Measurements from ENCODE around the gene TBXAS1. TPM values are rescaled to one million over a fixed set of nuclear protein-coding genes. Genes with fewer than 3 reads are reported as not detected.

The TBXAS1 gene
- total and polyA plus RNA-seq, 4 donors: 4.1 to 22.4 (median 12.2) TPM

DNA sequence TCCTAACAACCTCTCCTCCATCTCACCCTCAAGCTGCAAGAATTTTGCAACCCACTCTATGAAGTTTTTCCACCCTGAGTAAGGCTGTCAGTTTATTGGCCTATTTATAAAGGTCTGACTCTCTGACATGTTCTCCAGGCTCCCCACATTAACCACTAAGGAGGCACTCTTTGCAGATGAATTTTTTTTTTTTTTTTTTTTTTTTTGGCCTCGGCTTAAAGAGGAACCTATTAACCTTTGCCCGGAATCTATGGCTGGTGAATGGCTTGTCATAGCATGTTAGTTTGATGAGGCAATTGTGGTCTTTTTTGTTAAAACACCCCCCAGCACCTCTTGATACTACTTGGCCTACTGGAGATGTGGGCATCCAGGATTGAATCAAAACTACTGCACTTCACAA lies 57.1 kb downstream of the TBXAS1 start:
- Histone ChIP-seq H3K9me3 (ENCODE audit: control insufficient read depth in 4 of 4, low read length in 3 of 4) (no peaks in the 10 kb centered on the region), H3K36me3 (ENCODE audit: control insufficient read depth in 4 of 4, insufficient read depth in 3 of 4, low read depth in 1 of 4, low read length in 3 of 4) (no peaks in the 10 kb centered on the region), H3K9ac (ENCODE audit: low read depth in 1 of 2, low read length in 2 of 2) (no peak overlapping the region), H3K27ac (ENCODE audit: low read depth in 1 of 2, low read length in 2 of 2) (no peak overlapping the region), H3K27me3 (ENCODE audit: control insufficient read depth in 4 of 4, insufficient read depth in 4 of 4, low read length in 3 of 4) (no peaks in the 10 kb centered on the region), H3K4me1 (ENCODE audit: control insufficient read depth in 4 of 4, insufficient read depth in 4 of 4, low read length in 3 of 4) (peaks cover 0 to 2% (median 0%) of the 10 kb centered on the region in 4 donors), H3K4me3 (ENCODE audit: low read depth in 1 of 3, low read length in 3 of 3) (no peak overlapping the region)
- DNase-seq (ENCODE audit: low spot score): no peak
- no peak for TF ChIP-seq FOXA1 (IDR thresholded peaks at IDR 0.05)
- TF ChIP-seq, protein P1, sequence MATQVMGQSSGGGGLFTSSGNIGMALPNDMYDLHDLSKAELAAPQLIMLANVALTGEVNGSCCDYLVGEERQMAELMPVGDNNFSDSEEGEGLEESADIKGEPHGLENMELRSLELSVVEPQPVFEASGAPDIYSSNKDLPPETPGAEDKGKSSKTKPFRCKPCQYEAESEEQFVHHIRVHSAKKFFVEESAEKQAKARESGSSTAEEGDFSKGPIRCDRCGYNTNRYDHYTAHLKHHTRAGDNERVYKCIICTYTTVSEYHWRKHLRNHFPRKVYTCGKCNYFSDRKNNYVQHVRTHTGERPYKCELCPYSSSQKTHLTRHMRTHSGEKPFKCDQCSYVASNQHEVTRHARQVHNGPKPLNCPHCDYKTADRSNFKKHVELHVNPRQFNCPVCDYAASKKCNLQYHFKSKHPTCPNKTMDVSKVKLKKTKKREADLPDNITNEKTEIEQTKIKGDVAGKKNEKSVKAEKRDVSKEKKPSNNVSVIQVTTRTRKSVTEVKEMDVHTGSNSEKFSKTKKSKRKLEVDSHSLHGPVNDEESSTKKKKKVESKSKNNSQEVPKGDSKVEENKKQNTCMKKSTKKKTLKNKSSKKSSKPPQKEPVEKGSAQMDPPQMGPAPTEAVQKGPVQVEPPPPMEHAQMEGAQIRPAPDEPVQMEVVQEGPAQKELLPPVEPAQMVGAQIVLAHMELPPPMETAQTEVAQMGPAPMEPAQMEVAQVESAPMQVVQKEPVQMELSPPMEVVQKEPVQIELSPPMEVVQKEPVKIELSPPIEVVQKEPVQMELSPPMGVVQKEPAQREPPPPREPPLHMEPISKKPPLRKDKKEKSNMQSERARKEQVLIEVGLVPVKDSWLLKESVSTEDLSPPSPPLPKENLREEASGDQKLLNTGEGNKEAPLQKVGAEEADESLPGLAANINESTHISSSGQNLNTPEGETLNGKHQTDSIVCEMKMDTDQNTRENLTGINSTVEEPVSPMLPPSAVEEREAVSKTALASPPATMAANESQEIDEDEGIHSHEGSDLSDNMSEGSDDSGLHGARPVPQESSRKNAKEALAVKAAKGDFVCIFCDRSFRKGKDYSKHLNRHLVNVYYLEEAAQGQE (IDR thresholded peaks at IDR 0.05): no peak
- no peak for TF ChIP-seq EGR1 (IDR thresholded peaks at IDR 0.05; ENCODE audit: low read depth in 2 of 2)
- TF ChIP-seq HNF4A (conservative IDR thresholded peaks at IDR 0.05): no peak
- WGBS: 52% methylated on average over 2 of the region's 2 CpGs

DNA sequence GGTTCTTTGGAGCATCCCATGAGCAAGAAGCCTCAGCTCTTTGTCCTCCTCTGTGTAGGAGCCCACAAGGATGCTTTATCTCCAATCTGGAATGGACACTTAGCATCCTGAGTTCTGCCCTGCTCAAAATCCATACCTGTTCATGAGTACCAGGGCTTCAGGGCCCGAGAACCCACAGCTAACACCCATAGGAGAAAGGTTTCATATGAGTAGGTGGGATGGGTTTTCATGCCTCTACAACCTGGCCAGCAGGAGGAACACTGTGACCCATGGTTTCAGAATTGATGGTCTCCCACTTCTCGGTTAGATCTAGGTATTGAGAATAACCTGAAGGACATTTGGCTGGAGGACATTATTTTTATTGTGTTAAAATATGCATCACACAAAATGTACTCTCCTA lies 57.8 kb downstream of the TBXAS1 start:
- H3K4me3 ChIP-seq (ENCODE audit: low read depth in 1 of 3, low read length in 3 of 3): no peak overlapping the region
- no peaks in the 10 kb centered on the region for H3K9me3 ChIP-seq (ENCODE audit: control insufficient read depth in 4 of 4, low read length in 3 of 4)
- no peak overlapping the region for H3K27ac ChIP-seq (ENCODE audit: low read depth in 1 of 2, low read length in 2 of 2)
- no peaks in the 10 kb centered on the region for H3K27me3 ChIP-seq (ENCODE audit: control insufficient read depth in 4 of 4, insufficient read depth in 4 of 4, low read length in 3 of 4)
- no peak overlapping the region for H3K9ac ChIP-seq (ENCODE audit: low read depth in 1 of 2, low read length in 2 of 2)
- TF ChIP-seq NR2F2 (IDR thresholded peaks at IDR 0.05) (no peak), YY1 (IDR thresholded peaks at IDR 0.05) (no peak), SP1 (IDR thresholded peaks at IDR 0.05) (no peak), FOXA2 (IDR thresholded peaks at IDR 0.05) (no peak), TAF1 (conservative IDR thresholded peaks at IDR 0.05) (no peak), RAD21 (IDR thresholded peaks at IDR 0.05) (no peak), HNF4A (conservative IDR thresholded peaks at IDR 0.05) (no peak), FOXA1 (IDR thresholded peaks at IDR 0.05) (no peak), RXRA (IDR thresholded peaks at IDR 0.05) (no peak), GABPA (IDR thresholded peaks at IDR 0.05 in 1 of 2, conservative IDR thresholded peaks at IDR 0.05 in 1 of 2) (no peak), EGR1 (IDR thresholded peaks at IDR 0.05; ENCODE audit: low read depth in 2 of 2) (no peak), HNF4G (IDR thresholded peaks at IDR 0.05) (no peak), JUND (IDR thresholded peaks at IDR 0.05) (no peak)
- TF ChIP-seq, protein P2, sequence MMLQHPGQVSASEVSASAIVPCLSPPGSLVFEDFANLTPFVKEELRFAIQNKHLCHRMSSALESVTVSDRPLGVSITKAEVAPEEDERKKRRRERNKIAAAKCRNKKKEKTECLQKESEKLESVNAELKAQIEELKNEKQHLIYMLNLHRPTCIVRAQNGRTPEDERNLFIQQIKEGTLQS (IDR thresholded peaks at IDR 0.05): no peak
- TF ChIP-seq, protein P3, sequence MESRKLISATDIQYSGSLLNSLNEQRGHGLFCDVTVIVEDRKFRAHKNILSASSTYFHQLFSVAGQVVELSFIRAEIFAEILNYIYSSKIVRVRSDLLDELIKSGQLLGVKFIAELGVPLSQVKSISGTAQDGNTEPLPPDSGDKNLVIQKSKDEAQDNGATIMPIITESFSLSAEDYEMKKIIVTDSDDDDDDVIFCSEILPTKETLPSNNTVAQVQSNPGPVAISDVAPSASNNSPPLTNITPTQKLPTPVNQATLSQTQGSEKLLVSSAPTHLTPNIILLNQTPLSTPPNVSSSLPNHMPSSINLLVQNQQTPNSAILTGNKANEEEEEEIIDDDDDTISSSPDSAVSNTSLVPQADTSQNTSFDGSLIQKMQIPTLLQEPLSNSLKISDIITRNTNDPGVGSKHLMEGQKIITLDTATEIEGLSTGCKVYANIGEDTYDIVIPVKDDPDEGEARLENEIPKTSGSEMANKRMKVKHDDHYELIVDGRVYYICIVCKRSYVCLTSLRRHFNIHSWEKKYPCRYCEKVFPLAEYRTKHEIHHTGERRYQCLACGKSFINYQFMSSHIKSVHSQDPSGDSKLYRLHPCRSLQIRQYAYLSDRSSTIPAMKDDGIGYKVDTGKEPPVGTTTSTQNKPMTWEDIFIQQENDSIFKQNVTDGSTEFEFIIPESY (IDR thresholded peaks at IDR 0.05): no peak
- TF ChIP-seq, protein P1 (IDR thresholded peaks at IDR 0.05): no peak
- TF ChIP-seq, protein P4, sequence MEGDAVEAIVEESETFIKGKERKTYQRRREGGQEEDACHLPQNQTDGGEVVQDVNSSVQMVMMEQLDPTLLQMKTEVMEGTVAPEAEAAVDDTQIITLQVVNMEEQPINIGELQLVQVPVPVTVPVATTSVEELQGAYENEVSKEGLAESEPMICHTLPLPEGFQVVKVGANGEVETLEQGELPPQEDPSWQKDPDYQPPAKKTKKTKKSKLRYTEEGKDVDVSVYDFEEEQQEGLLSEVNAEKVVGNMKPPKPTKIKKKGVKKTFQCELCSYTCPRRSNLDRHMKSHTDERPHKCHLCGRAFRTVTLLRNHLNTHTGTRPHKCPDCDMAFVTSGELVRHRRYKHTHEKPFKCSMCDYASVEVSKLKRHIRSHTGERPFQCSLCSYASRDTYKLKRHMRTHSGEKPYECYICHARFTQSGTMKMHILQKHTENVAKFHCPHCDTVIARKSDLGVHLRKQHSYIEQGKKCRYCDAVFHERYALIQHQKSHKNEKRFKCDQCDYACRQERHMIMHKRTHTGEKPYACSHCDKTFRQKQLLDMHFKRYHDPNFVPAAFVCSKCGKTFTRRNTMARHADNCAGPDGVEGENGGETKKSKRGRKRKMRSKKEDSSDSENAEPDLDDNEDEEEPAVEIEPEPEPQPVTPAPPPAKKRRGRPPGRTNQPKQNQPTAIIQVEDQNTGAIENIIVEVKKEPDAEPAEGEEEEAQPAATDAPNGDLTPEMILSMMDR (IDR thresholded peaks at IDR 0.05; ENCODE audit: low read depth, low read length, missing input control): no peak
- TF ChIP-seq, protein P5, sequence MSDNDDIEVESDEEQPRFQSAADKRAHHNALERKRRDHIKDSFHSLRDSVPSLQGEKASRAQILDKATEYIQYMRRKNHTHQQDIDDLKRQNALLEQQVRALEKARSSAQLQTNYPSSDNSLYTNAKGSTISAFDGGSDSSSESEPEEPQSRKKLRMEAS (IDR thresholded peaks at IDR 0.05): no peak
- H3K4me1 ChIP-seq (ENCODE audit: control insufficient read depth in 4 of 4, insufficient read depth in 4 of 4, low read length in 3 of 4): peaks cover 0 to 2% (median 0%) of the 10 kb centered on the region in 4 donors
- no peak for DNase-seq (ENCODE audit: low spot score)
- 86% methylated on average over 2 of the region's 2 CpGs for WGBS
- H3K36me3 ChIP-seq (ENCODE audit: control insufficient read depth in 4 of 4, insufficient read depth in 3 of 4, low read depth in 1 of 4, low read length in 3 of 4): no peaks in the 10 kb centered on the region

Measured in liver (tissue), 9 donors.